ENCODE results near the gene RAP2B.
A peak's percentile ranks its signal among the peaks of the same experiment; 100 is the strongest.

RAP2B gene

GRCh38 chr3:153159771-153160397, 2.1 kb upstream of the RAP2B start:
- no peak for DNase-seq (ENCODE audit: low read depth, low spot score)
- in situ Hi-C loops (cut with HindIII; ENCODE audit: low sequenced_read_pairs) = no loop called here
- H3K4me3 ChIP-seq (ENCODE audit: low read depth, low read length) = peak overlapping the region; percentile 96
- TF ChIP-seq CTCF (IDR thresholded peaks at IDR 0.05; ENCODE audit: low read depth, low read length) = no peak

DNA sequence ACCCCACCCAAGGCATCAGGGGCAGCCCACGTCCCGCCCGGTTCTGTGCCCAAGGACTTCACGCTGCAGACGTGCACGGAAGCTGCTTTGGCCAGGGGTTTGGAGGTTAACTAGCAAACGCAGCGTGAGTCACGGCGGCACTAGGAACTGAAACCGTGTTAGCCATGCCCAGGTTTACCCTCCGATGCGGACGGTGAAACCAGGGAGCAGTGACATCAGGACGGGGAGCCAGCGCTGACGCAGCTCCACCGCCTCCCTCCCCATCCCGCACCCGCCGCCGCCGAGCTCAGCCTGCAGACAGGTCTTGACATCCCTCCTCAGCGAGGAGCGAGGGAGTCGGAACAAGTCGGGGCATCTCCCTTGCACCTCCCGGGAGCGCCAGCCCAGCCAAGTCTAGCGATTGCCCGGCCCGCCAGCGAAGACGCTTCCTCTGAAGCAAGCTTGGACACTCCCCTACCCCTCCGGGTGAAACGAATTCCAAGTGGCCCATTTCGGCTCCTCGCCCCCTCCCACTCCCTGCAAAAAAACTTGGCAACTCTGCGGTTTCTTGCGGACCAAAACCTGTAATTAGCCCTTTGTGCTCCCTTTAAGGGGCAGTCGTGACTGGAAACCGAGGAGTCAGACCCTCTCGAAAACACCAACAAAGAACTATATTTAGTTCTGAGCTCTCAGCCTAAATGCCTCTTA, 1.4 kb upstream of the RAP2B start:
- DNase-seq (ENCODE audit: low read depth, low spot score) = peak; percentile 94
- in situ Hi-C loops (cut with HindIII; ENCODE audit: low sequenced_read_pairs) = no loop called here

GRCh38 chr3:153161138-153161713, 800 bp upstream of the RAP2B start:
- in situ Hi-C loops (cut with HindIII; ENCODE audit: low sequenced_read_pairs) = no loop called here
- TF ChIP-seq CTCF (IDR thresholded peaks at IDR 0.05; ENCODE audit: low read depth, low read length) = no peak
- peak; percentile 100 for DNase-seq (ENCODE audit: low read depth, low spot score)
- peak overlapping the region; percentile 96 for H3K4me3 ChIP-seq (ENCODE audit: low read depth, low read length)

More for the DNA sequence above, 1.4 kb upstream of the RAP2B start:
- H3K4me3 ChIP-seq (ENCODE audit: low read depth, low read length) = peak overlapping the region; percentile 96
- TF ChIP-seq CTCF (IDR thresholded peaks at IDR 0.05; ENCODE audit: low read depth, low read length) = no peak

DNA sequence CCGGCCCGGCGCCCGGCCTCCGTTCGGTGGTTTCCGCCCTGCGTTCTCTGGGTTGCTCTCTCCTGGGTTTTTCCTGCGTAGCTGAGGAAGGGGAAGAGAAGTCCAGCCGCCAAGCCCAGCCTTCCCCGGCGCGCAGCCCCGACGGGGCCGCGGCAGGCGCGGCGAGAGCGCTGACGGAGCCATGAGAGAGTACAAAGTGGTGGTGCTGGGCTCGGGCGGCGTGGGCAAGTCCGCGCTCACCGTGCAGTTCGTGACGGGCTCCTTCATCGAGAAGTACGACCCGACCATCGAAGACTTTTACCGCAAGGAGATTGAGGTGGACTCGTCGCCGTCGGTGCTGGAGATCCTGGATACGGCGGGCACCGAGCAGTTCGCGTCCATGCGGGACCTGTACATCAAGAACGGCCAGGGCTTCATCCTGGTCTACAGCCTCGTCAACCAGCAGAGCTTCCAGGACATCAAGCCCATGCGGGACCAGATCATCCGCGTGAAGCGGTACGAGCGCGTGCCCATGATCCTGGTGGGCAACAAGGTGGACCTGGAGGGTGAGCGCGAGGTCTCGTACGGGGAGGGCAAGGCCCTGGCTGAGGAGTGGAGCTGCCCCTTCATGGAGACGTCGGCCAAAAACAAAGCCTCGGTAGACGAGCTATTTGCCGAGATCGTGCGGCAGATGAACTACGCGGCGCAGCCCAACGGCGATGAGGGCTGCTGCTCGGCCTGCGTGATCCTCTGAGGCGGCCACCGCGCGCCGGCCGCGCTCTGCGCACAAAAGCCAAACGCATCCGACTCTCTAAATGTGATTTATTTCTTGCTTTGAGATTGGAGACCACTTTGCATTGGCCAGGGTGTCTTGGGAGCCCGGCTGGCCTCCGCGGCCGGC, 727 bp downstream of the RAP2B start:
- in situ Hi-C loops (cut with HindIII; ENCODE audit: low sequenced_read_pairs) = no loop called here
- no peak for TF ChIP-seq CTCF (IDR thresholded peaks at IDR 0.05; ENCODE audit: low read depth, low read length)
- H3K4me3 ChIP-seq (ENCODE audit: low read depth, low read length) = peak overlapping the region; percentile 96
- peak; percentile 40 for DNase-seq (ENCODE audit: low read depth, low spot score)

DNA sequence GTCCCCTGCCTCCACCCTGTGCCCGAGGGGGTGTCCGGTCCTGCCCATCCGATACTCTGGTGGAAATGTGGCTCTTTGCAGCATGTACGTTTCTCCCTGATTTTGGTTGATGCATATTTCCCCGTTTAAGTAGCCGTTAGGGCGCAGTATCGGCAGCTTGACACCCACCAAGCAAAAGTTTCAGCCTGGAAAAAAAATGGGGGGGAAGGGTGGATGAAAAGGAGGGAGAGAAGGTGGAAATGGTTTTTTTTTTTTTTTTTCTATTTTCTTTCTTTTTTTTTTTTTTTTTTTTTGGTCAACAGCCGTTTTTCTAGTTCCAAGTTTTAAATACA, 1.3 kb downstream of the RAP2B start:
- peak overlapping the region; percentile 96 for H3K4me3 ChIP-seq (ENCODE audit: low read depth, low read length)
- in situ Hi-C loops (cut with HindIII; ENCODE audit: low sequenced_read_pairs) = no loop called here
- TF ChIP-seq CTCF (IDR thresholded peaks at IDR 0.05; ENCODE audit: low read depth, low read length) = no peak

GRCh38 chr3:153163756-153164550, 1.9 kb downstream of the RAP2B start:
- H3K4me3 ChIP-seq (ENCODE audit: low read depth, low read length) = peak overlapping the region; percentile 96
- DNase-seq (ENCODE audit: low read depth, low spot score) = no peak
- in situ Hi-C loops (cut with HindIII; ENCODE audit: low sequenced_read_pairs) = no loop called here
- TF ChIP-seq CTCF (IDR thresholded peaks at IDR 0.05; ENCODE audit: low read depth, low read length) = no peak

More for the DNA sequence above, 1.3 kb downstream of the RAP2B start:
- DNase-seq (ENCODE audit: low read depth, low spot score) = no peak
